HG02981 (cell line): ENCODE measurements around the gene SON.

Source experiments
- ATAC-seq: cut with Tn5 transposase; IDR thresholded peaks from one replicate; pipeline ENCODE4 v1.9.1; 2021; ENCODE audit warnings: mild to moderate bottlenecking, moderate library complexity; ENCODE audit not compliant: unreplicated experiment

The SON gene

DNA sequence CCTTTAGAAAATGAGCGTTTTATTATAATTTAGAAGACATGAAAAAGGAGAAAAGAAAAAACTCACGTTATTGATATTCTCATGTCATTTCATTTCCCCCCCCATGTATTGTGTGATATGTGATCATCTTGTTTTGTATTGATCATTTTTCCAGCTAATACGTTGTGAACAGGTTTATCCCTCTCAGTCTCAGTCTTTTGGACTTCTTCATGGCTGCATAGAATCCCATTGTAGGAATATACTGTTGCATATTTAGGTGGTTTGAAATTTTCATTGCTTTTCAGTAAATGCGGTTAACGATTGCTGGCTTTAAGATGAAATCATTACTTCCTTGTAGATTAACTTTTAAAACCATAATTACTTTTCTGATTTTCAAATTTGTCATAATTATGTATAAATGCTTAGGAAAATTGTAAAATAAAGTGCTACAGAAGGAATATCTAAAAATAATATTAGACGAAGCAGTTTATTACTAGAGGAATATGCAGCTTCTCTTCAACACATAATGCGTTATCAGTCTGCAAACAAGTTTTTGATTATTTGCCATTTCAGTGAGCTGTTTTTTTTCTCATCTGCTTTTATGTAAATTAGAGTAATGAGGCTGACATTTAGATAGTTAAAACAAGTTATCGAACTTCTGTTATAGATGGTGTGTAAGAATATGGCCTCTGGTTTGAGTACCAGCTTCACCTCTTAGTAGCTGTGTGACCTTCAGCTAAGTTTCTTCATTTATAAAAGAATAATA lies 1.8 kb downstream of the SON start:
- ATAC-seq: no peak

DNA sequence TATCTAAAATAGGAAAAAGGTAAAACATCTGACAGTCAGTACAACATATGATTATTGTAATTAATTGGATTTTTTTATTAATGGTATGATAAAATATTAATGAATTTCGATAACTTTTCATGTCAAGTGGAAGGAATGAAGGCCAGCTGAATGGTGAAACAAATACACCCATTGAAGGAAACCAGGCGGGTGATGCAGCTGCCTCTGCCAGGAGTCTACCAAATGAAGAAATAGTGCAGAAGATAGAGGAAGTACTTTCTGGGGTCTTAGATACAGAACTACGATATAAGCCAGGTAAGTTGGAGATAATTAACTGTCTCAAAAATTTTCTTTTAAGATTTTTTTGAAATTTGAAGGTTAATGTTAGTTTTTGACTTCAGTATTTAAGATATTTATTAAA lies 3.2 kb downstream of the SON start:
- no peak for ATAC-seq

DNA sequence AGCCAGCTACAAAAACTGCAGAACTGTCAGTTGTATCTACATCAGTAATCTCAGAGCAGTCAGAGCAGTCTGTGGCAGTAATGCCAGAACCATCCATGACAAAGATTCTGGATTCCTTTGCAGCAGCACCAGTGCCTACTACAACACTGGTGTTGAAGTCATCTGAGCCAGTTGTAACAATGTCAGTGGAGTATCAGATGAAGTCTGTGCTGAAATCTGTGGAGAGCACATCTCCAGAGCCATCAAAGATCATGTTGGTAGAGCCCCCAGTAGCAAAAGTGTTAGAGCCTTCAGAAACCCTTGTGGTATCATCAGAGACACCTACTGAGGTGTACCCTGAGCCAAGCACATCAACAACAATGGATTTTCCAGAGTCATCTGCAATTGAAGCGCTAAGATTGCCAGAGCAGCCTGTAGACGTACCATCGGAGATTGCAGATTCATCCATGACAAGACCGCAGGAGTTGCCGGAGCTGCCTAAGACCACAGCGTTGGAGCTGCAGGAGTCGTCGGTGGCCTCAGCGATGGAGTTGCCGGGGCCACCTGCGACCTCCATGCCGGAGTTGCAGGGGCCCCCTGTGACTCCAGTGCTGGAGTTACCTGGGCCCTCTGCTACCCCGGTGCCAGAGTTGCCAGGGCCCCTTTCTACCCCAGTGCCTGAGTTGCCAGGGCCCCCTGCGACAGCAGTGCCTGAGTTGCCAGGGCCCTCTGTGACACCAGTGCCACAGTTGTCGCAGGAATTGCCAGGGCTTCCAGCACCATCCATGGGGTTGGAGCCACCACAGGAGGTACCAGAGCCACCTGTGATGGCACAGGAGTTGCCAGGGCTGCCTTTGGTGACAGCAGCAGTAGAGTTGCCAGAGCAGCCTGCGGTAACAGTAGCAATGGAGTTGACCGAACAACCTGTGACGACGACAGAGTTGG lies 7.3 kb downstream of the SON start:
- ATAC-seq: no peak

DNA sequence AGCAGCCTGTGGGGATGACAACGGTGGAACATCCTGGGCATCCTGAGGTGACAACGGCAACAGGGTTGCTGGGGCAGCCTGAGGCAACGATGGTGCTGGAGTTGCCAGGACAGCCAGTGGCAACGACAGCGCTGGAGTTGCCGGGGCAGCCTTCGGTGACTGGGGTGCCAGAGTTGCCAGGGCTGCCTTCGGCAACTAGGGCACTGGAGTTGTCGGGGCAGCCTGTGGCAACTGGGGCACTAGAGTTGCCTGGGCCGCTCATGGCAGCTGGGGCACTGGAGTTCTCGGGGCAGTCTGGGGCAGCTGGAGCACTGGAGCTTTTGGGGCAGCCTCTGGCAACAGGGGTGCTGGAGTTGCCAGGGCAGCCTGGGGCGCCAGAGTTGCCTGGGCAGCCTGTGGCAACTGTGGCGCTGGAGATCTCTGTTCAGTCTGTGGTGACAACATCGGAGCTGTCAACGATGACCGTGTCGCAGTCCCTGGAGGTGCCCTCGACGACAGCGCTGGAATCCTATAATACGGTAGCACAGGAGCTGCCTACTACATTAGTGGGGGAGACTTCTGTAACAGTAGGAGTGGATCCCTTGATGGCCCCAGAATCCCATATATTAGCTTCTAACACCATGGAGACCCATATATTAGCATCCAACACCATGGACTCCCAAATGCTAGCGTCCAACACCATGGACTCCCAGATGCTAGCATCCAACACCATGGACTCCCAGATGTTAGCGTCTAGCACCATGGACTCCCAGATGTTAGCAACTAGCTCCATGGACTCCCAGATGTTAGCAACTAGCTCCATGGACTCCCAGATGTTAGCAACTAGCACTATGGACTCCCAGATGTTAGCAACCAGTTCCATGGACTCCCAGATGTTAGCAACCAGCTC lies 8.2 kb downstream of the SON start:
- no peak for ATAC-seq

DNA sequence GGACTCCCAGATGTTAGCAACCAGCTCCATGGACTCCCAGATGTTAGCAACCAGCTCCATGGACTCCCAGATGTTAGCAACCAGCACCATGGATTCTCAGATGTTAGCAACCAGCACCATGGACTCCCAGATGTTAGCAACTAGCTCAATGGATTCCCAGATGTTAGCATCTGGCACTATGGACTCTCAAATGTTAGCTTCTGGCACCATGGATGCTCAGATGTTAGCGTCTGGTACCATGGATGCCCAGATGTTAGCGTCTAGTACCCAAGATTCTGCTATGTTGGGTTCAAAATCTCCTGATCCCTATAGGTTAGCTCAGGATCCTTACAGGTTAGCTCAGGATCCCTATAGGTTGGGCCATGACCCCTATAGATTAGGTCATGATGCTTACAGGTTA lies 8.8 kb downstream of the SON start:
- ATAC-seq: no peak

DNA sequence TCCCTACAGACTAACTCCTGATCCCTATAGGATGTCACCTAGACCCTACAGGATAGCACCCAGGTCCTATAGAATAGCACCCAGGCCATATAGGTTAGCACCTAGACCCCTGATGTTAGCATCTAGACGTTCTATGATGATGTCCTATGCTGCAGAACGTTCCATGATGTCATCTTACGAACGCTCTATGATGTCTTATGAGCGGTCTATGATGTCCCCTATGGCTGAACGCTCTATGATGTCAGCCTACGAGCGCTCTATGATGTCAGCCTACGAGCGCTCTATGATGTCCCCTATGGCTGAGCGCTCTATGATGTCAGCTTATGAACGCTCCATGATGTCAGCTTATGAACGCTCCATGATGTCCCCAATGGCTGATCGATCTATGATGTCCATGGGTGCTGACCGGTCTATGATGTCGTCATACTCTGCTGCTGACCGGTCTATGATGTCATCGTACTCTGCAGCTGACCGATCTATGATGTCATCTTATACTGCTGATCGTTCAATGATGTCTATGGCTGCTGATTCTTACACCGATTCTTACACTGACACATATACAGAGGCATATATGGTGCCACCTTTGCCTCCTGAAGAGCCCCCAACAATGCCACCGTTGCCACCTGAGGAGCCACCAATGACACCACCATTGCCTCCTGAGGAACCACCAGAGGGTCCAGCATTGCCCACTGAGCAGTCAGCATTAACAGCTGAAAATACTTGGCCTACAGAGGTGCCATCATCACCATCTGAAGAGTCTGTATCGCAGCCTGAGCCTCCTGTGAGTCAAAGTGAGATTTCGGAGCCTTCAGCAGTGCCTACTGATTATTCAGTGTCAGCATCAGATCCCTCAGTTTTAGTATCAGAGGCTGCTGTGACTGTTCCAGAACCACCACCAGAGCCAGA lies 9.5 kb downstream of the SON start:
- no peak for ATAC-seq

DNA sequence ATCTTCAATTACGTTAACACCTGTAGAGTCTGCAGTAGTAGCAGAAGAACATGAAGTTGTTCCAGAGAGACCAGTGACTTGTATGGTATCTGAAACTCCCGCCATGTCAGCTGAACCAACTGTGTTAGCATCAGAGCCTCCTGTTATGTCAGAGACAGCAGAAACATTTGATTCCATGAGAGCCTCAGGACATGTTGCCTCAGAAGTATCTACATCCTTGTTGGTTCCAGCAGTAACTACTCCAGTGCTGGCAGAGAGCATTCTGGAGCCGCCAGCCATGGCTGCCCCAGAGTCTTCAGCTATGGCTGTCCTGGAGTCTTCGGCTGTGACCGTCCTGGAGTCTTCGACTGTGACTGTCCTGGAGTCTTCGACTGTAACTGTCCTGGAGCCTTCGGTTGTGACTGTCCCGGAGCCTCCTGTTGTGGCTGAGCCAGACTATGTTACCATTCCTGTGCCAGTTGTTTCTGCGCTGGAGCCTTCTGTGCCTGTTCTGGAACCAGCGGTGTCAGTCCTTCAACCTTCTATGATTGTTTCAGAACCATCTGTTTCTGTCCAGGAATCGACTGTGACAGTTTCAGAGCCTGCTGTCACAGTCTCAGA lies 10.3 kb downstream of the SON start:
- ATAC-seq: no peak

DNA sequence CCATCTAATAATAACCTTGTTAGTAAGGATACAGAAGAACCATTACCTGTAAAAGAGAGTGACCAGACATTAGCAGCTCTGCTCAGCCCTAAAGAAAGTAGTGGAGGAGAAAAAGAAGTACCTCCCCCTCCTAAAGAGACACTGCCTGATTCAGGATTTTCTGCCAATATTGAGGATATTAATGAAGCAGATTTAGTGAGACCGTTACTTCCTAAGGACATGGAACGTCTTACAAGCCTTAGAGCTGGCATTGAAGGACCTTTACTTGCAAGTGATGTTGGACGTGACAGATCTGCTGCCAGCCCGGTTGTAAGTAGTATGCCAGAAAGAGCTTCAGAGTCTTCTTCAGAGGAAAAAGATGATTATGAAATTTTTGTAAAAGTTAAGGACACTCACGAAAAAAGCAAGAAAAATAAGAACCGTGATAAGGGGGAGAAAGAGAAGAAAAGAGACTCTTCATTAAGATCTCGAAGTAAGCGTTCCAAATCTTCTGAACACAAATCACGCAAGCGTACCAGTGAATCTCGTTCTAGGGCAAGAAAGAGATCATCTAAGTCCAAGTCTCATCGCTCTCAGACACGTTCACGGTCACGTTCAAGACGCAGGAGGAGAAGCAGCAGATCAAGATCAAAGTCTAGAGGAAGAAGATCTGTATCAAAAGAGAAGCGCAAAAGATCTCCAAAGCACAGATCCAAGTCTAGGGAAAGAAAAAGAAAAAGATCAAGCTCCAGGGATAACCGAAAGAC lies 11.6 kb downstream of the SON start:
- ATAC-seq: no peak

DNA sequence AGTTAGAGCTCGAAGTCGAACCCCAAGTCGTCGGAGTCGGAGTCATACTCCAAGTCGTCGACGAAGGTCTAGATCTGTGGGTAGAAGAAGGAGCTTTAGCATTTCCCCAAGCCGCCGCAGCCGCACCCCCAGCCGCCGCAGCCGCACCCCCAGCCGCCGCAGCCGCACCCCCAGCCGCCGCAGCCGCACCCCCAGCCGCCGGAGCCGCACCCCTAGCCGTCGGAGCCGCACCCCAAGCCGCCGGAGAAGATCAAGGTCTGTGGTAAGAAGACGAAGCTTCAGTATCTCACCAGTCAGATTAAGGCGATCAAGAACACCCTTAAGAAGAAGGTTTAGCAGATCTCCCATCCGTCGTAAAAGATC lies 12.1 kb downstream of the SON start:
- no peak for ATAC-seq

DNA sequence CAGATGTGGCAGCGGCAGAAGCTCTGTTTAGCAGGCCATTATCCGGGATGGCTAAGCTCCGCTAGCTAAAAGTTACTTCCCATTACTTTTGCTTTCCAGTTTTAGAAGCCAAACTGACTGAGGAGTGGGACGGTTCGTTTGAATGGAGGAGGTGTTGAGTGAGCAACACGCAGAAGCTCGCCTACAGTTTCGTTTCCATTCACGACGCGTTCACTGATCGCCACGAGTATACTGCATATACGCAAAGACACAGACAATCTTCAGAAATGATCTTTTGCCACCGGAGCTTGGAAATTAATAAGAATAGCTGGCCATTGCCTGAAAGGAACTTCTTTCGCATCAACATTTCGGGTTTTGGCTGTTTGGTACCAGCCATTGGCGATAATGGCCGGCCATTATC lies 14.6 kb downstream of the SON start:
- no peak for ATAC-seq

DNA sequence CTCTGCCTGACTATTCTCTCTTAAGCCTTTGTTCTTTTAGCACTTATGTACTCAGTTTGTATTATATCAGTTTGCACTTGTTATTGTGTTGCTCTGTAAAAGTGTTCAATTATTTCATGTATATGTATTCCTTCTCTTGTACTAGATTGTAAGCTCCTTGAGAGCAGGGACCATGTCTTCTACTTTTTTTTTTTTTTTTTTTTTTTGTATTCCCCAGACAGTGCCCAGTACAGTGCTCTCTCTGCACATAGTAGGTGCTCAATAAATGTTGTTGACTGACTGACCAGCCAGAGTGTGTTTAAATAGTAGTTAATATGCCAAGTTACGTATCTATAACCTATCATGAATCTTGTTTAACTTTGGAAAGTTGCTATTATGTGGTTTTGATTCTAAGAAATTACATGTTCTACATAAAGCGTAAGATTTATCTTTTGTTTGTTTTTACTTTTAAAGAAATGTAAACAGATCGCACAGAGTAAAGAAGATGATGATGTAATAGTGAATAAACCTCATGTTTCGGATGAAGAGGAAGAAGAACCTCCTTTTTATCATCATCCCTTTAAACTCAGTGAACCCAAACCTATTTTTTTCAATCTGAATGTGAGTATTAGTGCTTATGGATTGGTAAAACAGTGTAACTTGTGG lies 16.1 kb downstream of the SON start:
- no peak for ATAC-seq

DNA sequence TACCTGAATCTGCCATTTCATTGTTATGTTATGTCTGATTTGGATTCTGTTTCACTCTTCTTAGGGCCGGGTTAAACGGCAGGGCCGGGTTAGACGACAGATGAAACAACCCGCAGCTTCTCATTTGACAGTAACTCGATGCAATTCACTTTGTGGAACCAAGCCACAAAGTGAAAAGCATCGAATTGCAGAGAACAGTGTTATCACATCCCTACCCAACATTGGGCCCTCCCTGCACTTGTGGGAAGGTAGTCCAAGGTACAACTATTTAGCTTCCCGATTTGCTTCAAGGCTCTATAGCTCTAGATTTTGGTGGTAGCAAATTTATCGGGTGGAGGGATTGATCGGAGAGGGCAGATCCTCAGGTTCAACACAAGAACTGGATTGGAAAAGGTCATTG lies 17.0 kb downstream of the SON start:
- ATAC-seq: no peak

DNA sequence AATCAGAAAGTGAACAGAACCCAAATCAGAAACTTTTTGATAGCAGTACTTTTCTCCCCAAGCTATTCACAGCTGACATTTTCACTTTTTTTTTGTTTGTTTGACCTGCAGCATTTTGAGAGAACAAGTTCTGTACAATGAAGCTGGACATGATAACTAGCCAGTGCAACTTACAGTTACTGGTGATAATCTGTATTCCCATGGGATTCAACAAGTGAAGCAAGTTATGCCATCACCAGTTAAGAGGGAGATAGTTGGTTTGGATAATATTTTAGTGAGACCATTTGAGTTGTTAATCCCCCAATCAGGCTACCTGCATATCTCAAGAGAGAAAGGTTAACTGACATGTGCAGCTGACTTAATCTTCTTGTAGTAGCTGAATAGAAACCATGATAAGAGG lies 18.1 kb downstream of the SON start:
- no peak for ATAC-seq

DNA sequence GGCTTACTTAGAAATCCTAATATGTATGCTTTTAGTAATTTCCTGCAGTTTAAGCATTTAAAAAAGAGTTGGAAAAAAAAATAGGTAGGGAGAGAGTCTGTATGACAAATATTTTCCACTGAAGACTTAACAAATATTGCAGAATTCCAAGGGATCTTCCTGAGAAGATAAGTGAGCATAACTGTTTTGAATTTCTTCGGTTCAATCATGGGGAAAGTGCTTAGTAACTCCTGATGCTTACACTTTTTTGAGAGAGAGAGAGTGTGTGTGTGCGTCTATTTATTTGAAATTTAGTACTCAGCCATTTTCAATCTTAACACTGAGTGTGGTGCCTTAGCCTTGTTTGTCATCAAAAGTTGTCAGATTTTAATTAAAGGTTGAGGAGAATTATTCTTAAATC lies 18.5 kb downstream of the SON start:
- ATAC-seq: no peak

DNA sequence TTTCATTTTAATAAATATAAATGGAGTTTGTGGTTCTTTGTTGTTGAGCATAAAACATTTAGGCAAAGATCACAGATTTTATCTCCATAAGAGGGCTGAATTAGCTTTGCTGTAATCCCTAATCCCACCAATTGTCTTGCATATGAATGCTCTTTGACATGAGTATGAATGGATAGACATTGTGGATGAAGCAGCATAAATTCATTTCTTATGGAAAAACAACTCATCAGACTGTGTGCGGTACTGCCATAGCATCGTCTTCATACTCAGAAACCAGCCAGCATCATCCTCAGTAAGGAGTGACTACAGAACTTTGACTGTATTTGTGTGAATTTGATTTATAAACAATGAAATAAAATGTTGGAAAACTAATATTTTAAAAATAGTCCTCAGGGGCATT lies 19.6 kb downstream of the SON start:
- ATAC-seq: no peak

DNA sequence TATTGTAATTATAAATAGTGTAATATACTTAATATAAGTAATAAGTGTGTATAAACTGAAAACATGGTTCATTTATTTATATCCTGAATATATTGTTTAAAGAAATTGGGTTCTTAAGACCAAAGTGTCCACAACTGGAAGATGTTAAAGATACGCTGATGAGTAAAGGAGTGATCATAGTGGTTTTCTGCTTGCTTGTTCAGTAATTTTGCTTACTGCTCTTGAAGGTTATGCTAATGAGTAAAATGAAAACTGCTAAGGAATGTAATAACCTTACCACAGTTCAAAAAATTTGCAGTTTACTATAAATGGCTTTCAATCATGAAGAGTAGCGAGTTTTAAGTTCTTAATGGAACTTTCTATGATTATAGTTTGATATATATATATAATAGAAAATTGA lies 23.7 kb downstream of the SON start:
- ATAC-seq: no peak

DNA sequence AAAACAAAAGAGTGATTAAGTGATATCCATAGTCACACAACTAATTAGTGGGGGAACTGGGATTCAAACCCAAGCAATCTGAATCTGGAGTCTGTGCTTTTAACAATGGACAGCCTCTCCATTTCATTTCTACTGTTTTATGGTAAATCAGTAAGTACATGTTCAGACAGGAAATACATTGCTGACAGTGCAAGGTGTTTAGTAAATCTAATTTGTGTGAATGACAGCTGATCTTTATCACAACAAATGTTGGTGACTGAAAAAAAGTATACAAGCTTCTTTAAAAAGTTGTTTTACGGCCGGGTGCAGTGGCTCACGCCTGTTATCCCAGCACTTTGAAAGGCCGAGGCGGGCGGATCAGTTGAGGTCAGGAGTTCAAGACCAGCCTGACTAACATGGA lies 25.1 kb downstream of the SON start:
- no peak for ATAC-seq

DNA sequence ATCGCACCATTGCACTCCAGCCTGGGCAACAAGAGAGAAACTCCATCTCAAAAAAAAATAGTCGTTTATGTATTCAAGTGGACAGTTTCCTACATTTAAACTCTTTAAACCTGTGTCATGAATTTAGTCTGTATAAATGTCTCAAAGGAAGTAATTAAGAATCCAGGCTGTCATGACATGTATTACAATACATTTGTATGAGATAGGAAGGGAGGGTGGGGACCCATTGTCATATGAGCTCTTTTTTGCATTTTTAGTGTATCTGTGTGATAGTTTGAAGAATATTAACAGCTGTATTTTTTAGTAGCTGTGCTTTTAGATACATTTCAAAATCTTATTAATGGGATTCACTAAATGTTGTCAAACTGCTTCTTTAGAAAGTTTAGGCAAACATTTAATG lies 25.6 kb downstream of the SON start:
- ATAC-seq: no peak

DNA sequence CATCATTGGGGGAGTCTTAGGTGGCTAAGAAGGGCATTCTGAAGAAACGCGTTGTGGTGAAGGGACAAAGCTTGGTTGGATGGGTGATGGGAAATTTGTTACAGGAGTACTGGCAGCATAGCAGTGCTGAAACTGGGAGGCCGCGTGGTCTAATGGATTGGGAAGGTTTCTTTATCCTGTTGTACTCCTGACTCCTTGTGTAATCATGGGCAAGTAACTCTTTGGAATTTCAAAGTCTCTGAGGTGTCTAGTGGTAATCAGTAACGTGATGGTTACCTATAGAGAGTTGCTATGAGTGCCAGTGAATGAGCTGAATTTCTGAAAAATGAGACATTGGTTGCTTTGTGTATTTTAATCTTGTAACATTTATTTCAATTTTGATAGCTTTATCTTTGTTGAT lies 27.2 kb downstream of the SON start:
- ATAC-seq: no peak
